GM23338 (cell line): ENCODE results near the gene HOXB3. TPM values are rescaled to one million over a fixed set of nuclear protein-coding genes. Genes with fewer than 3 reads are reported as not detected.

ENCODE experiments used
- ATAC-seq: fragments of 200-7000 bp; cut with Tn5 transposase; 3 replicates; pipeline ENCODE4 v1.9.1; 2020
- DNase-seq: peaks from one replicate; pipeline ENCODE4 v3.0.0-alpha.2; 2015; ENCODE audit warnings: low spot score
- H2AFZ ChIP-seq: fragments of 200-600 bp; sonication (generic); 2 replicates; pipeline ENCODE4 v1.8.0; 2016; ENCODE audit warnings: antibody characterized with exemption, mild to moderate bottlenecking, moderate library complexity
- H3F3A ChIP-seq: fragments of 200-600 bp; sonication (generic); replicated peaks from 2 replicates; pipeline ENCODE4 v1.8.0; 2017; ENCODE audit warnings: antibody characterized with exemption, mixed run types, low read depth
- H3K27ac ChIP-seq: fragments of 200-600 bp; sonication (generic); 2 replicates; pipeline ENCODE4 v1.6.1; 2016; ENCODE audit warnings: low read depth
- H3K27me3 ChIP-seq: fragments of 200-600 bp; sonication (generic); 2 replicates; pipeline ENCODE4 v1.8.0; 2016; ENCODE audit warnings: mild to moderate bottlenecking, mixed run types, moderate library complexity; ENCODE audit not compliant: insufficient read depth
- H3K36me3 ChIP-seq: fragments of 200-600 bp; sonication (generic); 2 replicates; pipeline ENCODE4 v1.8.0; 2016; ENCODE audit warnings: mild to moderate bottlenecking; ENCODE audit not compliant: insufficient read depth
- H3K4me1 ChIP-seq: fragments of 200-600 bp; sonication (generic); 2 replicates; pipeline ENCODE4 v1.8.0; 2016; ENCODE audit warnings: mild to moderate bottlenecking, moderate library complexity; ENCODE audit not compliant: insufficient read depth
- H3K4me2 ChIP-seq: fragments of 200-600 bp; sonication (generic); 2 replicates; pipeline ENCODE4 v1.7.1; 2017; ENCODE audit warnings: mixed run types
- H3K4me3 ChIP-seq: fragments of 200-600 bp; sonication (generic); 2 replicates; pipeline ENCODE4 v1.6.1; 2016; ENCODE audit warnings: mixed run types
- H3K79me2 ChIP-seq: fragments of 200-600 bp; sonication (generic); replicated peaks from 2 replicates; pipeline ENCODE4 v1.8.0; 2017; ENCODE audit warnings: mild to moderate bottlenecking; ENCODE audit not compliant: insufficient read depth
- H3K9me2 ChIP-seq: fragments of 200-600 bp; sonication (generic); 2 replicates; pipeline ENCODE4 v1.8.0; 2017; ENCODE audit not compliant: insufficient read depth
- H4K20me1 ChIP-seq: fragments of 200-600 bp; sonication (generic); replicated peaks from 2 replicates; pipeline ENCODE4 v1.8.0; 2017; ENCODE audit warnings: mild to moderate bottlenecking; ENCODE audit not compliant: insufficient read depth
- H3K27ac Mint-ChIP-seq: 2 replicates; pipeline ENCODE4 v1.8.0; 2020; ENCODE audit warnings: inconsistent platforms, mild to moderate bottlenecking, moderate library complexity, mixed read lengths
- H3K27me3 Mint-ChIP-seq: 3 replicates; pipeline ENCODE4 v1.8.0; 2022; ENCODE audit warnings: low read depth, mild to moderate bottlenecking, moderate library complexity, mixed read lengths, inconsistent platforms; ENCODE audit not compliant: insufficient read depth, poor library complexity
- H3K36me3 Mint-ChIP-seq: 3 replicates; pipeline ENCODE4 v1.8.0; 2021; ENCODE audit warnings: low read depth, mild to moderate bottlenecking, inconsistent platforms, moderate library complexity, mixed read lengths
- H3K4me1 Mint-ChIP-seq: 3 replicates; pipeline ENCODE4 v1.8.0; 2020; ENCODE audit warnings: mild to moderate bottlenecking, inconsistent platforms, mixed read lengths
- H3K4me3 Mint-ChIP-seq: 3 replicates; pipeline ENCODE4 v1.8.0; 2021; ENCODE audit warnings: moderate library complexity, mild to moderate bottlenecking, inconsistent platforms, mixed read lengths
- H3K9me3 Mint-ChIP-seq: 3 replicates; pipeline ENCODE4 v1.8.0; 2020; ENCODE audit warnings: moderate library complexity, mild to moderate bottlenecking, inconsistent platforms, mixed read lengths
- CTCF ChIP-seq, 2 experiments: fragments of 200-600 bp in 1 of 2; sonication (generic) in 1 of 2; conservative IDR thresholded peaks; 2 replicates each; pipeline versions ENCODE4 v1.5.1 to v1.6.1; 2016 to 2017; ENCODE audit warnings: antibody characterized with exemption in 2 of 2, low read depth in 2 of 2, mild to moderate bottlenecking in 2 of 2, moderate library complexity in 1 of 2
- EZH2 ChIP-seq: fragments of 200-600 bp; sonication (generic); IDR thresholded peaks from one replicate; pipeline ENCODE4 v1.8.0; 2017; ENCODE audit warnings: antibody characterized with exemption, mild to moderate bottlenecking, low read depth; ENCODE audit not compliant: unreplicated experiment
- EZH2phosphoT487 ChIP-seq: fragments of 200-600 bp; sonication (generic); IDR thresholded peaks from one replicate; pipeline ENCODE4 v1.8.1; 2018; ENCODE audit warnings: antibody characterized with exemption; ENCODE audit not compliant: unreplicated experiment
- JUNB ChIP-seq: IDR thresholded peaks from one replicate; pipeline ENCODE4 v1.6.1; 2016; ENCODE audit warnings: antibody characterized with exemption; ENCODE audit not compliant: unreplicated experiment
- POLR2AphosphoS5 ChIP-seq: IDR thresholded peaks from 2 replicates; pipeline ENCODE4 v1.6.1; 2016; ENCODE audit warnings: antibody characterized with exemption, low read depth
- STAT1 ChIP-seq: IDR thresholded peaks from one replicate; pipeline ENCODE4 v1.6.1; 2016; ENCODE audit warnings: antibody characterized with exemption; ENCODE audit not compliant: unreplicated experiment
- ZNF114 ChIP-seq: fragments of 250-450 bp; sonication (Bioruptor Pico); IDR thresholded peaks from 2 replicates; pipeline ENCODE4 v1.5.0; 2020; ENCODE audit warnings: mild to moderate bottlenecking, moderate library complexity
- polyA plus RNA-seq: library from polyadenylated mRNA; unstranded; fragments of >200 nt; fragmentation: Nextera tagmentation; extraction: Ambion mirVana; gene quantifications from 2 replicates; pipeline ENCODE4 v1.2.1, GENCODE V29; 2016
- total RNA-seq: library from RNA; depleted of rRNA; stranded (reverse); fragments of >200 nt; shearing (Covaris generic); gene quantifications from 2 replicates; pipeline ENCODE4 v1.2.3, GENCODE V29; 2014

HOXB3 gene
- total and polyA plus RNA-seq, 2 experiments from 2014 or later: 0.17 TPM; not detected in 1

GRCh38 chr17:48597778-48598631 lies 8.0 kb upstream of the HOXB3 start:
- Mint-ChIP-seq H3K27me3 (peaks cover 100% of the 10 kb centered on the region), H3K9me3 (no peaks in the 10 kb centered on the region; the same call in 2 of the 3 replicates), H3K4me1 (peaks cover 35% of the 10 kb centered on the region), H3K27ac (no peak overlapping the region), H3K4me3 (peak overlapping the region; percentile 42; the same call in 2 of the 3 replicates), H3K36me3 (peaks cover 3% of the 10 kb centered on the region; the same call in 1 of the 3 replicates)
- Histone ChIP-seq H3K36me3 (no peaks in the 10 kb centered on the region), H3K4me2 (peak overlapping the region; percentile 60), H3K27me3 (peaks cover 100% of the 10 kb centered on the region), H3K27ac (no peak overlapping the region), H4K20me1 (peaks cover 56% of the 10 kb centered on the region), H2AFZ (no peak overlapping the region), H3F3A (peaks cover 61% of the 10 kb centered on the region), H3K79me2 (no peaks in the 10 kb centered on the region), H3K4me3 (peak overlapping the region; percentile 38), H3K4me1 (peaks cover 51% of the 10 kb centered on the region), H3K9me2 (no peaks in the 10 kb centered on the region)
- TF ChIP-seq EZH2phosphoT487 (peak; percentile 73), POLR2AphosphoS5 (no peak), EZH2 (peak; percentile 98)
- ATAC-seq (peak; percentile 7), DNase-seq (peak; percentile 65)

GRCh38 chr17:48597528-48597777 lies 7.4 kb upstream of the HOXB3 start:
- ATAC-seq (no peak), DNase-seq (no peak)
- H3K4me2 ChIP-seq: peak overlapping the region; percentile 60; the same call in 1 of the 2 replicates
- H3K4me1 ChIP-seq: peaks cover 54% of the 10 kb centered on the region
- Mint-ChIP-seq H3K4me1 (peaks cover 35% of the 10 kb centered on the region), H3K9me3 (no peaks in the 10 kb centered on the region; the same call in 2 of the 3 replicates), H3K36me3 (peaks cover 3% of the 10 kb centered on the region; the same call in 1 of the 3 replicates), H3K27me3 (peaks cover 100% of the 10 kb centered on the region), H3K4me3 (peak overlapping the region; percentile 24; the same call in 1 of the 3 replicates), H3K27ac (no peak overlapping the region)
- H3K4me3 ChIP-seq: peak overlapping the region; percentile 38
- no peaks in the 10 kb centered on the region for H3K79me2 ChIP-seq
- H3K36me3 ChIP-seq: no peaks in the 10 kb centered on the region
- TF ChIP-seq EZH2phosphoT487 (no peak), CTCF (conservative IDR thresholded peaks at IDR 0.05; ENCODE audit: low read depth in 2 of 2) (no peak), JUNB (no peak), ZNF114 (CRISPR knock-in tag) (no peak), STAT1 (no peak)
- no peak overlapping the region for H2AFZ ChIP-seq
- H3K9me2 ChIP-seq: no peaks in the 10 kb centered on the region
- H4K20me1 ChIP-seq: peaks cover 52% of the 10 kb centered on the region
- H3K27me3 ChIP-seq: peaks cover 100% of the 10 kb centered on the region
- no peak overlapping the region for H3K27ac ChIP-seq
- peaks cover 58% of the 10 kb centered on the region for H3F3A ChIP-seq
